Kidney (tissue), 14 donors: ENCODE results near the gene INO80E. TPM values are rescaled to one million over a fixed set of nuclear protein-coding genes. Genes with fewer than 3 reads are reported as not detected.

ENCODE experiments used
- DNase-seq, 5 donors: peaks; one replicate each; pipeline ENCODE4 v3.0.0-alpha.2; 2013 to 2020
- FAIRE-seq: peaks from 2 replicates; lab custom pipeline; 2012; peaks lifted over from hg19 to GRCh38; lab: Jason Lieb, UNC
- H3K27ac ChIP-seq, 2 donors: one replicate each; pipeline ENCODE4 v1.7.0; 2013; ENCODE audit warnings: low read depth in 2 of 2, low read length in 2 of 2, inconsistent platforms in 1 of 2
- H3K27me3 ChIP-seq: one replicate; pipeline ENCODE4 v1.7.1; 2013; ENCODE audit warnings: low read length, inconsistent platforms; ENCODE audit not compliant: control insufficient read depth, insufficient read depth
- H3K36me3 ChIP-seq, 3 donors: one replicate each; pipeline versions ENCODE4 v1.7.0 to v1.7.1; 2013; ENCODE audit warnings: low read length in 3 of 3, control low read depth in 1 of 3, inconsistent platforms in 1 of 3; ENCODE audit not compliant: insufficient read depth in 3 of 3, control insufficient read depth in 2 of 3
- H3K4me1 ChIP-seq, 3 donors: one replicate each; pipeline versions ENCODE4 v1.7.0 to v1.7.1; 2013; ENCODE audit warnings: low read length in 3 of 3, inconsistent platforms in 1 of 3, low read depth in 1 of 3; ENCODE audit not compliant: control insufficient read depth in 2 of 3, insufficient read depth in 2 of 3
- H3K4me3 ChIP-seq, 3 donors: one replicate each; pipeline versions ENCODE4 v1.7.0 to v1.8.1; 2013; ENCODE audit warnings: low read length in 3 of 3, control low read depth in 1 of 3, inconsistent platforms in 1 of 3
- H3K9ac ChIP-seq, 3 donors: one replicate each; pipeline versions ENCODE4 v1.7.0 to v1.7.1; 2013; ENCODE audit warnings: low read length in 3 of 3, control low read depth in 1 of 3, inconsistent platforms in 1 of 3
- H3K9me3 ChIP-seq, 3 donors: one replicate each; pipeline versions ENCODE4 v1.7.0 to v1.7.1; 2013; ENCODE audit warnings: low read length in 3 of 3, control low read depth in 1 of 3, inconsistent platforms in 1 of 3; ENCODE audit not compliant: control insufficient read depth in 2 of 3, insufficient read depth in 1 of 3
- intact Hi-C: fragments of 100-400 bp; cut with DNase I; formaldehyde crosslinking; loops from one replicate; pipeline ENCODE4 v1.11.1; 2022
- polyA plus RNA-seq: library from polyadenylated mRNA; stranded (reverse); fragments of 350-450 nt; fragmentation: Illumina TruSeq; extraction: RNeasy Lipid Tissue Mini Kit (QIAGEN cat#74804); gene quantifications from one replicate; pipeline ENCODE4 v1.2.3, GENCODE V29; 2014; ENCODE audit warnings: low read depth, low replicate concordance; ENCODE audit not compliant: insufficient read depth
- total RNA-seq: library from RNA; stranded (reverse); fragmentation: NEBNext Ultra II Directional; extraction: Animal tissue kit (Norgen Biotek cat#: 25700); gene quantifications from one replicate; pipeline ENCODE4 v1.2.1, GENCODE V29; 2021
- TF ChIP-seq, protein P1 (sequence below): IDR thresholded peaks from 3 replicates; pipeline ENCODE4 v1.5.1; 2012; ENCODE audit warnings: mild to moderate bottlenecking, moderate library complexity, borderline replicate concordance; ENCODE audit not compliant: insufficient read depth; ENCODE audit errors: extremely low read depth
- donor health status: control.
- donor health status: control.
- donor health status: control.
- donor health status: control.
- donor health status: control.
- donor health status: DM: yes; HTN: yes; CAD: no.
- donor health status: Normal renal cell carcinoma (clear cell type).

The INO80E gene
- total and polyA plus RNA-seq, 2 donors from 2014 or later: 52.7 to 74.1 TPM

DNA sequence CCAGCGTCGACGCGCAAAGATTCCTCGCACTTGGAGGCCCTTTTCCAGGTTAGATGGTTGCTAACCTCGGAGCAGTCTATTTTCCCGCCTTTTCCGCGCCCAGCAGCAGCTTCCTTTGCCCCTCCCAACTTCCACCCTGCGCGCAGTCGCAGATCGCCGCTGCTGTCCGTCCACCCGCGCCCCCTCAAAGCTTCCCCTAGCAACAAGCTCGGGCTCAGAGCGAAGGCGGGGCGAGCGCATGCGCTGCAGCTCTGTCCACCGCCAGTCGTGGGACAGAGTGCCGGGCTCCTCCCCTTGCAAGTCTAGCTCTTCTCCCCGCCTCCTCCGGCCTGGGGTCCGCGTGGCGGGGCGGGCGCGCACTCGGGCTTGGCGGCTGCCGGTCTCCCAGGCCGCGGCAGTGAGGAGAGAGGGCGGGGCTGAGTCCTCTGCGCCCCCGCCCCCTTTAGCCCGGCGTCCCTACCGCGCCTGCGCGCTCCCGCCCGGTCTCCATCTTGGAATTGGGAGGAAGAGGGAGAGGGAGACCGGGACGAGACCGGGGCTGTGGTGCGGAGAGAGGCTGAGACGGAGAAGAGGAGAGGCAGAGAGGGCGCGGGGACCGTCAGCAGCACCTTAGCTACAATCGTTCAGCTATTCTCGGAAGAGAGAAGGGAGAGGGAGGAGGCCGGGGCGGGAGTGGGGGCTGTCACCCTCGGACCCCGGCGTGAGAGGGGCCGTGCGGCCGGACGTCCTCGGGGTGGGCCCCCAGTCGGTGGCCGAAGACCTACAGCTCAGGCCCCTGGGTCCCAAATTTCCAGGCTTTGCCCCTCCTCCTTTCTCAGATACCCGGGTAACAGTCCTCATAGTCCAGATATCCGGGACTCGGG, 22.4 kb upstream of the INO80E start, which contains the start of gene TAOK2:
TAOK2 (plus strand) TSS at position 485 of the 863 bp plus-strand sequence. CDS start 3,905 bp downstream, outside the sequence.
- FAIRE-seq (no peak), DNase-seq (peak; percentile 100)
- intact Hi-C loops: no loop called here
- peak within 1 kb of the TSS; percentile 94 for H3K27ac ChIP-seq
- TF ChIP-seq, protein P1, sequence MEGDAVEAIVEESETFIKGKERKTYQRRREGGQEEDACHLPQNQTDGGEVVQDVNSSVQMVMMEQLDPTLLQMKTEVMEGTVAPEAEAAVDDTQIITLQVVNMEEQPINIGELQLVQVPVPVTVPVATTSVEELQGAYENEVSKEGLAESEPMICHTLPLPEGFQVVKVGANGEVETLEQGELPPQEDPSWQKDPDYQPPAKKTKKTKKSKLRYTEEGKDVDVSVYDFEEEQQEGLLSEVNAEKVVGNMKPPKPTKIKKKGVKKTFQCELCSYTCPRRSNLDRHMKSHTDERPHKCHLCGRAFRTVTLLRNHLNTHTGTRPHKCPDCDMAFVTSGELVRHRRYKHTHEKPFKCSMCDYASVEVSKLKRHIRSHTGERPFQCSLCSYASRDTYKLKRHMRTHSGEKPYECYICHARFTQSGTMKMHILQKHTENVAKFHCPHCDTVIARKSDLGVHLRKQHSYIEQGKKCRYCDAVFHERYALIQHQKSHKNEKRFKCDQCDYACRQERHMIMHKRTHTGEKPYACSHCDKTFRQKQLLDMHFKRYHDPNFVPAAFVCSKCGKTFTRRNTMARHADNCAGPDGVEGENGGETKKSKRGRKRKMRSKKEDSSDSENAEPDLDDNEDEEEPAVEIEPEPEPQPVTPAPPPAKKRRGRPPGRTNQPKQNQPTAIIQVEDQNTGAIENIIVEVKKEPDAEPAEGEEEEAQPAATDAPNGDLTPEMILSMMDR: no peak
- H3K4me1 ChIP-seq: peaks cover 3 to 27% (median 14%) of the 10 kb centered on the region in 3 donors
- no peaks in the 10 kb centered on the region for H3K9me3 ChIP-seq
- no peaks in the 10 kb centered on the region for H3K27me3 ChIP-seq
- peak within 1 kb of the TSS; percentile 86 to 96 (median 88) for H3K4me3 ChIP-seq
- peak within 1 kb of the TSS; percentile 26 to 93 (median 92) for H3K9ac ChIP-seq
- peaks cover 5 to 17% (median 15%) of the 10 kb centered on the region in 3 donors for H3K36me3 ChIP-seq

DNA sequence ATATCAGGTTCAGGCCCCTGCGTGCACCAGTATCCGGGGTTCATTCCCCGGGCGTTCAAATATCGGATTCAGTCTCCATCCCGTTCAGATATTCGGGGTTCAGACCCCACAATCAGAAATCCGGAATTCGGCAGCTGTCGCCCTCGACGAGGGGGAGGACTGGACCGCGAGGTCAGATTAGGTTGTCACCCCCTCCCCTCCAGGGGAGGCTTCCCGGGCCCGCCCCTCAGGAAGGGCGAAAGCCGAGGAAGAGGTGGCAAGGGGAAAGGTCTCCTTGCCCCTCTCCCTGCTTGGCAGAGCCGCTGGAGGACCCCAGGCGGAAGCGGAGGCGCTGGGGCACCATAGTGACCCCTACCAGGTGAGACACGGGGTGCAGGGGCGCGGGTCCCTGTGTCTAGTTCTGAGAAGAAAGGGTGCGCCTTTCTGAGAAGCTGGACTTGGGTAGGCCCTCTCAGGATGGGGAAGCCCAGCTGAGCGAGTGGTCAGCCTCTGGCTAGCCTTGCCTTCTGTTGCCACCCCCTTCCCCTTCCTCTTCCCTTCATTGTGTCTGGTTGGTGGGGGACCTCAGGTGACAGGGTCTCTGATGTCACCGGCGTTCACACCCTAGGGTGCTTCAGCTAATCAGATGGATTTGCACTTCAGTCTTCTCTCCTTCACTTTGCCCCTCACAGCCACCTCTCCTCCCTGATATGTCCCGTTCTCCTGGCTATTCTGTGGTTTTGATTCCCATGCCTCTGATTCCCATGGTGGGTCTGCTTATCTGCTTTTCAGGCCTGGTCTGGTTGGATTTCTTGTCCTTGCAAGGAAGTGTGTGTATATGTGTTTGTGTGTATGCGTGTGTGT, 21.5 kb upstream of the INO80E start:
- intact Hi-C loops: no loop called here
- Histone ChIP-seq H3K4me3 (peak overlapping the region; percentile 86 to 96 (median 88)), H3K36me3 (peaks cover 12 to 21% (median 21%) of the 10 kb centered on the region in 3 donors), H3K9me3 (no peaks in the 10 kb centered on the region), H3K27me3 (no peaks in the 10 kb centered on the region), H3K27ac (peak overlapping the region; percentile 94), H3K9ac (peak overlapping the region; percentile 26 to 93 (median 92)), H3K4me1 (peaks cover 3 to 30% (median 14%) of the 10 kb centered on the region in 3 donors)
- FAIRE-seq: no peak
- TF ChIP-seq, protein P1: no peak
- DNase-seq: peak in 2 of 5 donors; percentile 53 to 70

DNA sequence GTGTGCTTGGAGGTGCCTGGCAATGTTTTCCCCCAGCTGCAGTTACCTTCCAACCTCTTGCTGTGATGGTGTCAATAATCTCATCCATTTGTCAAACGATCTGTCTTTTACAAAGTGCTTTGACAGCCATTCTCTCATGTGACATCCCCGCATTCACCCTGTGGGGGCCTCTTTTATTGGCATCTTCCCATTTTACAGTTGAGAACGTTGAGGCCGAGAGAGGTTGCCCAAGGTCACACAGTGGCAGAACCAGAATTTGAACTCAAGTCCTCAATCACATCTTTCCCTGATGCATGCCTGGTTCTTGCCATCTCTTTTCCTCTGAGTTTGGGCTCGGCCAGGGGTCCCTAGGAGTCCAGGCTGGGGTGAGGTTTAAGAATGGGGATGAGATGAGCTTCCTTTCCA, 20.9 kb upstream of the INO80E start:
- TF ChIP-seq, protein P1: no peak
- intact Hi-C loops: no loop called here
- Histone ChIP-seq H3K27me3 (no peaks in the 10 kb centered on the region), H3K27ac (peak overlapping the region in 1 of 2 donors; percentile 32), H3K36me3 (peaks cover 13 to 27% (median 23%) of the 10 kb centered on the region in 3 donors), H3K9ac (peak overlapping the region; percentile 26 to 93 (median 67)), H3K9me3 (no peaks in the 10 kb centered on the region), H3K4me1 (peaks cover 3 to 30% (median 14%) of the 10 kb centered on the region in 3 donors), H3K4me3 (peak overlapping the region; percentile 86 to 96 (median 88))
- FAIRE-seq: no peak
- DNase-seq: no peak
